Measurements from ENCODE around the gene OR6M1. TPM values are rescaled to one million over a fixed set of nuclear protein-coding genes. Genes with fewer than 3 reads are reported as not detected.

The OR6M1 gene
- polyA plus RNA-seq, 1 of the 3 experiments (the other 2 are of a cell fraction): not detected

- Histone ChIP-seq H3K9me3 (no peaks in the 10 kb centered on the region), H3F3A (replicated peaks; ENCODE audit: insufficient read depth) (no peaks in the 10 kb centered on the region), H3K36me3 (replicated peaks in 1 of 2; ENCODE audit: control insufficient read depth in 1 of 2, insufficient read depth in 2 of 2, low read length in 1 of 2) (no peaks in the 10 kb centered on the region), H2AFZ (ENCODE audit: low read depth) (no peak overlapping the region), H3K9ac (no peak overlapping the region), H3K4me1 (ENCODE audit: control insufficient read depth in 1 of 2, insufficient read depth in 2 of 2, low read depth in 1 of 2, low read length in 1 of 2) (no peaks in the 10 kb centered on the region), H3K27ac (ENCODE audit: low read depth in 2 of 2, low read length in 1 of 2) (no peak overlapping the region), H3K4me3 (ENCODE audit: low read depth in 2 of 2, low read length in 1 of 2) (no peak overlapping the region), H3K79me2 (ENCODE audit: insufficient read depth) (no peaks in the 10 kb centered on the region), H4K20me1 (ENCODE audit: insufficient read depth) (no peaks in the 10 kb centered on the region), H3K27me3 (ENCODE audit: insufficient read depth) (no peaks in the 10 kb centered on the region), H3K4me2 (no peak overlapping the region), H3K9me2 (no peaks in the 10 kb centered on the region)
- TF ChIP-seq CTCF (IDR thresholded peaks at IDR 0.05) (no peak), IRF3 (IDR thresholded peaks at IDR 0.05; ENCODE audit: low read depth, low read length) (no peak), RCOR1 (IDR thresholded peaks at IDR 0.05; ENCODE audit: low read length) (no peak), NFIC (IDR thresholded peaks at IDR 0.05; ENCODE audit: borderline replicate concordance) (no peak), FOSL2 (IDR thresholded peaks at IDR 0.05; ENCODE audit: borderline replicate concordance, low read depth) (no peak), USF1 (IDR thresholded peaks at IDR 0.05; ENCODE audit: borderline replicate concordance, low read depth) (no peak), TEAD4 (IDR thresholded peaks at IDR 0.05; ENCODE audit: borderline replicate concordance, insufficient read depth) (no peak), EP300 (IDR thresholded peaks at IDR 0.05; ENCODE audit: borderline replicate concordance in 1 of 2, low read depth in 1 of 2, low read length in 1 of 2) (no peak), SIN3A (IDR thresholded peaks at IDR 0.05; ENCODE audit: borderline replicate concordance, low read depth, low read length) (no peak), FOXM1 (IDR thresholded peaks at IDR 0.05; ENCODE audit: low read depth) (no peak)
- 20% methylated on average over 3 of the region's 3 CpGs for WGBS (ENCODE audit: low lambda C conversion rate)
- ChIA-PET POLR2A (no interaction called here), CTCF (interaction anchor here (0.7 kb wide), 1 partner anchor 11 kb away, joined by 4 read pairs; no protein-coding TSS in a partner anchor)
- no peak for DNase-seq
Observed at GRCh38 chr11:123800036-123800435, 6.1 kb downstream of the OR6M1 start.

- no peaks in the 10 kb centered on the region for H3K4me1 ChIP-seq (ENCODE audit: control insufficient read depth in 1 of 2, insufficient read depth in 2 of 2, low read depth in 1 of 2, low read length in 1 of 2)
- no peaks in the 10 kb centered on the region for H3K9me2 ChIP-seq
- H3F3A ChIP-seq (replicated peaks; ENCODE audit: insufficient read depth): no peaks in the 10 kb centered on the region
- H2AFZ ChIP-seq (ENCODE audit: low read depth): no peak overlapping the region
- no peak overlapping the region for H3K4me2 ChIP-seq
- H3K27me3 ChIP-seq (ENCODE audit: insufficient read depth): no peaks in the 10 kb centered on the region
- H3K79me2 ChIP-seq (ENCODE audit: insufficient read depth): no peaks in the 10 kb centered on the region
- ChIA-PET CTCF (no interaction called here), POLR2A (no interaction called here)
- H4K20me1 ChIP-seq (ENCODE audit: insufficient read depth): no peaks in the 10 kb centered on the region
- H3K9me3 ChIP-seq: no peaks in the 10 kb centered on the region
- H3K4me3 ChIP-seq (ENCODE audit: low read depth in 2 of 2, low read length in 1 of 2): no peak overlapping the region
- no peak overlapping the region for H3K9ac ChIP-seq
- 6% methylated on average over 4 of the region's 4 CpGs for WGBS (ENCODE audit: low lambda C conversion rate)
- no peak overlapping the region for H3K27ac ChIP-seq (ENCODE audit: low read depth in 2 of 2, low read length in 1 of 2)
- no peak for DNase-seq
- H3K36me3 ChIP-seq (replicated peaks in 1 of 2; ENCODE audit: control insufficient read depth in 1 of 2, insufficient read depth in 2 of 2, low read length in 1 of 2): no peaks in the 10 kb centered on the region
- TF ChIP-seq EZH2phosphoT487 (IDR thresholded peaks at IDR 0.05; ENCODE audit: borderline replicate concordance, low read depth): no peak
- no peak for TF ChIP-seq NRF1 (IDR thresholded peaks at IDR 0.05; ENCODE audit: low read depth, low read length)
- TF ChIP-seq GATA2 (CRISPR knock-in tag; IDR thresholded peaks at IDR 0.05): no peak
- no peak for TF ChIP-seq GABPA (IDR thresholded peaks at IDR 0.05; ENCODE audit: low read depth)
- no peak for TF ChIP-seq ZBTB33 (IDR thresholded peaks at IDR 0.05; ENCODE audit: borderline replicate concordance, low read depth)
- TF ChIP-seq IRF3 (IDR thresholded peaks at IDR 0.05; ENCODE audit: low read depth, low read length): no peak
- TF ChIP-seq RXRA (IDR thresholded peaks at IDR 0.05; ENCODE audit: borderline replicate concordance, low read depth): no peak
- no peak for TF ChIP-seq TAF1 (IDR thresholded peaks at IDR 0.05; ENCODE audit: borderline replicate concordance, low read depth, low read length)
- no peak for TF ChIP-seq MXI1 (IDR thresholded peaks at IDR 0.05; ENCODE audit: low read depth, low read length)
- TF ChIP-seq FOXJ3 (CRISPR knock-in tag; IDR thresholded peaks at IDR 0.05): no peak
- no peak for TF ChIP-seq RAD21 (IDR thresholded peaks at IDR 0.05; ENCODE audit: low read length)
- no peak for TF ChIP-seq FOSL2 (IDR thresholded peaks at IDR 0.05; ENCODE audit: borderline replicate concordance, low read depth)
- TF ChIP-seq FOXM1 (IDR thresholded peaks at IDR 0.05; ENCODE audit: low read depth): no peak
Observed at GRCh38 chr11:123799438-123799837, 6.7 kb downstream of the OR6M1 start.
